HG03095 (cell line): ENCODE results near the gene U2AF2.

Experiments used
- ATAC-seq: cut with Tn5 transposase; IDR thresholded peaks from one replicate; pipeline ENCODE4 v1.9.1; 2021; ENCODE audit warnings: moderate library complexity; ENCODE audit not compliant: unreplicated experiment

U2AF2 gene

GRCh38 chr19:55687281-55688201 lies 32.7 kb downstream of the U2AF2 start:
- ATAC-seq, result no peak

GRCh38 chr19:55688422-55689218 lies 33.8 kb downstream of the U2AF2 start:
- ATAC-seq, result no peak

- no peak for ATAC-seq
These were observed 34.7 kb downstream of the U2AF2 start for GRCh38 chr19:55689411-55690108.

GRCh38 chr19:55690109-55690768 lies 35.4 kb downstream of the U2AF2 start:
- no peak for ATAC-seq

GRCh38 chr19:55690769-55691545 lies 36.1 kb downstream of the U2AF2 start:
- no peak for ATAC-seq

GRCh38 chr19:55691561-55692481 lies 37.0 kb downstream of the U2AF2 start:
- no peak for ATAC-seq

- no peak for ATAC-seq
These were observed 37.8 kb downstream of the U2AF2 start for GRCh38 chr19:55692681-55693081.

GRCh38 chr19:55693336-55693974 lies 38.6 kb downstream of the U2AF2 start:
- ATAC-seq, result no peak

- no peak for ATAC-seq
These were observed 39.4 kb downstream of the U2AF2 start for GRCh38 chr19:55694241-55694655.

- no peak for ATAC-seq
These were observed 40.0 kb downstream of the U2AF2 start for GRCh38 chr19:55694656-55695491.

- no peak for ATAC-seq
These were observed 40.9 kb downstream of the U2AF2 start for GRCh38 chr19:55695511-55696290.

- ATAC-seq, result no peak
These were observed 41.6 kb downstream of the U2AF2 start for GRCh38 chr19:55696301-55697068.

GRCh38 chr19:55697069-55697440 lies 42.2 kb downstream of the U2AF2 start:
- ATAC-seq, result no peak

- ATAC-seq, result no peak
These were observed 42.9 kb downstream of the U2AF2 start for GRCh38 chr19:55697698-55698097.

GRCh38 chr19:55698256-55698655 lies 43.4 kb downstream of the U2AF2 start:
- no peak for ATAC-seq

- no peak for ATAC-seq
These were observed 44.4 kb downstream of the U2AF2 start for GRCh38 chr19:55699221-55699620.
